Hematopoietic multipotent progenitor cell (in vitro differentiated cells): Measurements from ENCODE around the gene IGF1. TPM values are rescaled to one million over a fixed set of nuclear protein-coding genes. Genes with fewer than 3 reads are reported as not detected.
"Not testable (repeated sequence)": the region's sequence is repeated elsewhere in the genome, so short reads cannot be mapped to it uniquely, and the experiment has no call there.

Experiments used
- DNase-seq, 3 donors: peaks; one replicate each; pipeline ENCODE4 v3.0.0-alpha.2; 2011 to 2015; ENCODE audit warnings: low read depth in 2 of 3, low spot score in 2 of 3
- total RNA-seq: library from RNA; depleted of rRNA; stranded (reverse); fragments of >200 nt; gene quantifications from one replicate; pipeline ENCODE4 v1.2.3, GENCODE V29; 2012

The IGF1 gene
- total RNA-seq, 1 donor = under 0.01 TPM

GRCh38 chr12:102399653-102400052 is 80.7 kb downstream of the IGF1 start:
- no peak for DNase-seq

- no peak for DNase-seq
Observed at GRCh38 chr12:102396276-102396675, 84.1 kb downstream of the IGF1 start.

GRCh38 chr12:102394200-102394599 is 86.2 kb downstream of the IGF1 start:
- DNase-seq = no peak

- DNase-seq = no peak
Observed at GRCh38 chr12:102390068-102390467, 90.3 kb downstream of the IGF1 start.

DNA sequence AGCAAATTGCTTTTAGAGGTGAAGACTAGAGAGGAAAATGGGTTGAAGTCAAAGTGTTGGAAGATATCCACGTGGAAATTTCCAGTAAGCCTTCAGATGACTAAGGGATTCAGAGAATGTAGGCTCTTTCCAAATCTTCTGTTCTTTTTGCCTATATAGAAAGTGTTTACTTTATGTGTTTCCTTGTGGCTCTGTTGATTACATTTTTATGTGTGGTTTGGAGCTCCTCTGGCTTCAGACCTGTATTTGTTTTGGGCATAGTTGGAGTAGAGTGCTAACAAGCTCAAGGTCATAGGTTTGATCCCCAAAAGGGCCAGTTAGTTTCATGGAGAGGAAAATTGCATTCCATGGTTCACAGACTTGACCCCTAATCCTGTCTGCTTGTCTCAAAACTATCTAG is 91.9 kb downstream of the IGF1 start:
- DNase-seq = no peak

GRCh38 chr12:102385343-102385742 is 95.0 kb downstream of the IGF1 start:
- DNase-seq = no peak

DNA sequence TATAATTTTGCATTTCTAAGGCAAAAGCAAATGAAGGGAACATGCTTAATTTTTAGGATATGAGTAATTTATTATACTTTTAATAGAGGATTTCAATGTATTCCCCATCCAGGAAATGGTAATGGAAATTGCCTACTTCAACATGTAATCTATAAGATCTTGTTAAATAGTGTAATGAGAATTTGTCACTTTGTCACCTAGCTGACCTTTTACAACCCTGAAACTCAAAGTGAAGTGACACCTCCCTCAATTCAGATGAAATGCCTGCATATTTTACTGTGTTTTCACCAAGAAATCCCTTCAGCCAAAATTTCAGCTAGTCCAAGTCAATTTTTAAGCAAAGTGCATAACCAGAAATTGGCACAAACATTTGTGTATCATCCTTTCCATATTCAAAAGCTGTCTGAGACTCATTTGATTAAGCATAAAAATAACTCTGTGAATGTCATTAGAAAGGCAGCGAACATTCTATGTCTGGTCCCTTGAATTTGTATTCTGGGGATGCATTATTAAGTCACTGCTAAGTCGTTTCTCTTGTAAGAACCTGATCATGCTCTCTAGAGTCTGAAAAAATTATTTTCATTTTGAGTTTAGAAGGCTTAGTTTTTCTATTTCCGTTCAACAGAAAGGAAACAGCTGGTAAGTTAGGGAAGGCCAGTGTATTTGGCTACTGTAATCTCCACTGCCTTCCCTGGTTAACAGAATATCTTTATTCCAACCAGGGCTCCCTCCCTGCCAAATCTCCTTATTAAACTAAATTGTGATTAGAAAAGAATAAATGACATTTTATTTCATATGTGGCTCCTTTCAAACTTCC is 100.8 kb downstream of the IGF1 start:
- DNase-seq = no peak

GRCh38 chr12:102376781-102377180 is 103.6 kb downstream of the IGF1 start:
- DNase-seq = no peak

- DNase-seq = no peak
Observed at GRCh38 chr12:102376181-102376747, 104.1 kb downstream of the IGF1 start.

DNA sequence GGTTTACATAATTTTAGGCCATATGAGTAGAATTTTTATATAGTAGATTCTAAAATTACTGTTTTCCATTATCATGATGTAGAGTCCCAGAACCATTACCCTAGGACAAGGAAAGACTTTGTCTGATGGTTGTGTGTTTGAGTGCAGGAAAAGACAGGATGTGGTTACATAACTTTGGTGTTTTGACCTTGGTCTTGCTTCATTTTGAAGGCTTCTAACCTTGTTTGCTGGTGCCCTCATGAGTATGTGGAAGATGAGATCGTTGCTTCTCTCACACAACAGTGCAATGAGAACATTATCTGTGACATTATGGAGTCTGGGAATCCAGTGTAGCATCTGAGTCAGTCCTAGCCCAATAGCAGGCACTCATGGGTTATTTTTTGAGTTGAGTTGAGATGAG is 106.2 kb downstream of the IGF1 start:
- no peak for DNase-seq

GRCh38 chr12:102372087-102372486 is 108.3 kb downstream of the IGF1 start:
- DNase-seq = no peak

GRCh38 chr12:102371165-102371564 is 109.2 kb downstream of the IGF1 start:
- no peak for DNase-seq

DNA sequence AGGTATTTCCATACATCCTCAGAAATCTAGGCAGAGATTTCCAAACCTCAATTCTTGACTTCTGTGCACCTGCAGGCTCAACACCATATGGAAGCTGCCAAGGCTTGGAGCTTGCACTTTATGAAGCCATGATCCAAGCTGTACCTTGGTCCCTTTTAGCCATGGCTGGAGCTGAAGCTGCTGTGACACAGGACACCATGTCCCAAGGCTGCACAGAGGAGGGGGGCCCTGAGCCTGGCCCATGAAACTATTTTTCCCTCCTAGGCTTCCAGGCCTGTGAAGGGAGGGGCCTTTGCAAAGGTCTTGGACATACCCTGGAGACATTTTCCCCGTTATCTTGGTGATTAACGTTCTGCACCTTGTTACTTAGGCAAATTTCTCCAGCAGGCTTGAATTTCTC is 110.5 kb downstream of the IGF1 start:
- no peak for DNase-seq

GRCh38 chr12:102365365-102365764 is 115.0 kb downstream of the IGF1 start:
- no peak for DNase-seq

DNA sequence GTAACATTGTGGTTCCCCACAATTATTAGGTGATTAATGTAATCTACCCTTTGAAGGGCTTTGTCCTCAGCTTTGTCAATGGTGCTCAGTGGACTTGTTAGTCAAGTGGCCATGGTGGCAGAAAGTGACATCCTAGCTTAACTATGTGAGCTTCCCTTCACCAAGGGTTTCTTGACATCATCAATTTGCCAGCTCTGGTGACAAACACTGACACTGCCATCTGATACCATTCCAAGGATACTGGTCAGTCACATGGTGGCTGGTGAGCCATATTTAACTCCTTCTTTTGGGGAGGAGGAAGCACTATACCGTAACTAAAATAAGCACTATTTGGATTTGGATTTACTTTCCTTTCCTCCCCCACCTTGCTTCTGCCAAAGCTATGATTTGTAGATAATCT is 115.7 kb downstream of the IGF1 start:
- no peak for DNase-seq

DNA sequence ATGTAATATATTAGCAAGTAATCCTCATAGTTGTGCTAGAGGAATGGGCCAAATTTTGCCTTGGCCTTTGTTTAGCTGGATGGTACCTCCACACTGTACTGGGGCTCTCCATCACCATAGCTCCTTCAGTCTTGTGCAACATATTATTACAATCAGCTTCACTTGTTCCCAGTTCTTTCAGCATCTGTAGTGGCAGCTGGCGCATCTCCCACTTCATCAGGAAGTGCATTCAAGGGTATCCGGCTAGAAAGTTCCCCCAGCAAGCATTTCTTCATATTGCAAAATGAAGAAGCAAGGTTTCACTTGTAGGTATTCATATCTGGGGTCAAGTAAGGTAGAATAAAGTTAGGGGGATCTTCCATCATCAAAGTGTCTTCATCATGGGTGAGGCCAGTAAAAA is 123.7 kb downstream of the IGF1 start:
- DNase-seq = no peak

GRCh38 chr12:102354281-102354680 is 126.1 kb downstream of the IGF1 start:
- not testable (repeated sequence) for DNase-seq

GRCh38 chr12:102351322-102351721 is 129.0 kb downstream of the IGF1 start:
- DNase-seq = no peak

DNA sequence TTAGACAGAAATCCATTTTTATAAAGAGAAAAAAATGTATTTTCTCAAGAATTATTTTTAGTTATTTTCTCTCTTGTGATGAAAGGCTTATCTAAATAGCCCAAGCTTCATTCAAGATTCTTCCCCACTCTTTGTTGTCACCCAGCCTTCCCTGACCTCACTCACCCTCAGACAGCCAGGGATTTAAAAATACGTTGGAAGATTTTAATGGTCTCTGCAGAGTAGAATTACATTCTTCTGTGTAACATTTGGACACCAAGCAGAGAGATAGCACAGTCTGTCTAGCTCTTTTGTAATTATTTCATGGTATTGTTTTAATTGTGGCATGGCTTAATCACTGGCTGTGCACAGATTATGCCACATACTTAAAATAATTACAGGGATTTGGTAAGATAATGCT is 130.3 kb downstream of the IGF1 start:
- no peak for DNase-seq

- no peak for DNase-seq
Observed at GRCh38 chr12:102349079-102349478, 131.3 kb downstream of the IGF1 start.

- no peak for DNase-seq
Observed at GRCh38 chr12:102347811-102348210, 132.6 kb downstream of the IGF1 start.
